Activated naive CD4-positive, alpha-beta T cell (primary cell): ENCODE measurements around the gene MTHFD1L.
"Not testable (repeated sequence)": the region's sequence is repeated elsewhere in the genome, so short reads cannot be mapped to it uniquely, and the experiment has no call there.

Source experiments
- DNase-seq, 4 experiments: peaks; one replicate each; lab custom pipeline; 2025; lab: John Stamatoyannopoulos, UW

The MTHFD1L gene

DNA sequence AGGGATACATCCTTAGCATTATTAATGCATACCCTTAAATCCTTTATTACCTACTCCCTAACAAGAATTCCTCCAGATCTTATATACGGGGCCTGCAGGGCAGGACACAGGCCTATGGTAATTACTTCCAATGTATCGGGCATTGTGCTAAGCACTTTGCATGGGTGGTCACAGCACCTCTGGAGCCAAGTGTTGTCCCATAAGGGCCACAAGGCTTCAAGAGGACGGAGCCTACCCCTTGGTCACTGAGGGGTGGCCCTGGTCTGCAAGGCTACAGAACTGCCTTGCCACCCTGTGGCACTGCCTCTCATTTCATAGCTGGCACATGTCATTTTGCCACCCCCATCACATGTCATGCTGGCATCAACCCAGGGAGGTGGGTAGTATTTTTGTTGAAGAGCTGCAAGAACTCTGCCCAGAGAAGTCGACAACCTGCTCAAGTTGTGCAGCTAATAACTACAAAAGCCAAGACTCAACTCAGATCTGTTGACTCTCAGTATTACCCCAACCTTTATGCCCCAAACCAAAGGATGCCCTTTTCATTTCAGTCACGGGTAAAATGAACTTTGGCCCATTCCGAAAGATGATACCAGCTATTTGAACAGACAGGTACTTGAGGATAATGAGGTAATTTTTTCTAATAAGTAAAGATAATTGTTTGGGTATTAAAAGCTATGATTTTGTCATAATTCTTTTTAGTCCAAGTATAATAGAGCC lies 230.2 kb downstream of the MTHFD1L start:
- no peak for DNase-seq

DNA sequence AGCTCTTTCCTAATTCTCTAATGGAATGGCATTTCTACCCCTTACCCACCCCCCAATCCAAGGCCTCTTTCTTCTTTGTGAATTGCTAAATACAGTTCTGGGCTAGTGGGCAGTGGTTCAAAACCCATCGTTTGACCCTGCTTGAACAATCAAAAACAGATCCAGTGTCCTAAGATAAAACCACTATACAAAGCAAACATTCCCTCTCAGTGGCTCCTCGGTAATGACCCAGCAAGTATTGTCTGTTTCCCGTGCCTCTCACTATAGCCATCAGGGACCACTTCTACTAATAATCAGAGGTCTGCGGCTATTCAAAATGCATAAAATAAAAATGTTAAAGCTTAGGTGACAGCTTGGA lies 230.7 kb downstream of the MTHFD1L start:
- no peak for DNase-seq

DNA sequence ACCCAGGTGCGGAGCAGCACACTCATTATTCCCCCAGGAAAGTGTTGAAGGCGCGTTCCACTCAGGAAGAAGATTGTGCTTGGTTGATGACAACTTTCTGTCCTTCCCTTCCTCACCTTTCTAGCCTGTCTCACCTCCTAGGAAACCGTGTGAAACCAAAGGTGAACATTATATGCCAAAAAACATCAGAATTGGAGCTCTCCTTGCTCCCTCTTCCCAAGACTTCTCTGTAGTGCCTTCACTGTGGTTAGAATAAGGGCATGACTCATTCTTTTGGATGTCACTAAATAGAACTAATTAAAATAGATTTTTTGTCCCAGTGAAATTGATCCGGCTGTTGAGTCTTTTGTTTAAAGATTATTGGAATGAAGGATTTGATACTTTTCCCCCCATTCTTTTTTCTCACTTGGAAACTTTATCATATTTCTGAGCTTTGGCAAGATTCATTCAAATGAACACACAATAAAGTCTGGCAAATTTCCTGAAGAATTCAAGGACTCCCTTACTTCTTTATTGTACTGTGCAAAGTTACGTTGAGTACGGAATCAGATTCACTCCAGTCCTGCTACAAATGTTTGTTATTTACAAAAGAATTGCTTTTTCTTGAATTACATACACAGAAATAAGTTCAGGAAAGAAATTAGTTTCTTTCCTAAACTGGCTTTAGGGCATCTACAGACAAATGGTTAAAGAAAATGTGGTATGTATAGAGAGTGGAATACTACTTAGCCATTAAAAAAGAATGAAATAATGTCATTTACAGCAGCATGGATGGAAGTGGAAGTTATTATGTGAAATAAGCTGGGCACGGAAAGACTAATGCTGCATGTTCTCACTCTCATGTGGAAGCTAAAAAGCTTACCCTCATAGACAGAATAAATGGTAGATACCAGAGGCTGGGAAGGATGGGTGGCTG lies 231.4 kb downstream of the MTHFD1L start:
- no peak for DNase-seq

DNA sequence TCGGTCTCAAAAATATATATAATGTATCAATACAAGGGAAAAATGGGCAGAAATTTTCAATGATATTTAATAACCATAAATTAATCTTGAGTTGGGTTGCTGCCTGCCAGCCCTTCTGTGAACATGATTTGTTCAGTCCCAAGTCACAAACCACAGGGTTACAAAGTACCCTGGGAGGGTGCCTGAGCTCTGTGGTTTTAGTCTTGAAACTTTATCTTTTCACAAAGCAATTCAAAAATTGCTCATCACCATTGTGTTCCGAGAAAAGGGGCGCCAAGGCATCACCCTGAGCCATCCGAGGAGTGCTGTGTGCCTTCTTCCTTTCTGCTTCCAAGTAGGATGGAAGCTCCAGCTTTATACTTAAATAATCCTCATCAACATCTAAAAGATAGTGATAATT lies 232.7 kb downstream of the MTHFD1L start:
- no peak for DNase-seq

DNA sequence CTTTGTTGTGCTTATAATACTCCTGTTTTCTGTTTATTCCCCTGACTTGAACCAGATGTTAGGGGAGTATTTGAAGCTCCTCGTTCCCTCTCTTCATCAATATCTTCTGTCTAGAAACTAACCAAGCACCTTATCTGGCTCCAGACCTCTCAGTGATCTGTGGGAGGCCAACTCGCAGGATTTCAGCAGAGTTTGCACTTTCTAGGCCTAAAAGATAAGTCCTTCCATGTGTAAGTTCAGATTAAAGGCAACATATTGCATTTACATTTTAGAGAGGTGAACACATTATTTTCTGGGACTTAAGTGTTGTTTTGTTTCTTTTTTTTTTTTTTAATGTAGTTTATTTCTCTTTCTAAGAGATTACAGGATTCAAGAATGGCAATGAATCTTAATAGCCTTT lies 234.8 kb downstream of the MTHFD1L start:
- DNase-seq: no peak

DNA sequence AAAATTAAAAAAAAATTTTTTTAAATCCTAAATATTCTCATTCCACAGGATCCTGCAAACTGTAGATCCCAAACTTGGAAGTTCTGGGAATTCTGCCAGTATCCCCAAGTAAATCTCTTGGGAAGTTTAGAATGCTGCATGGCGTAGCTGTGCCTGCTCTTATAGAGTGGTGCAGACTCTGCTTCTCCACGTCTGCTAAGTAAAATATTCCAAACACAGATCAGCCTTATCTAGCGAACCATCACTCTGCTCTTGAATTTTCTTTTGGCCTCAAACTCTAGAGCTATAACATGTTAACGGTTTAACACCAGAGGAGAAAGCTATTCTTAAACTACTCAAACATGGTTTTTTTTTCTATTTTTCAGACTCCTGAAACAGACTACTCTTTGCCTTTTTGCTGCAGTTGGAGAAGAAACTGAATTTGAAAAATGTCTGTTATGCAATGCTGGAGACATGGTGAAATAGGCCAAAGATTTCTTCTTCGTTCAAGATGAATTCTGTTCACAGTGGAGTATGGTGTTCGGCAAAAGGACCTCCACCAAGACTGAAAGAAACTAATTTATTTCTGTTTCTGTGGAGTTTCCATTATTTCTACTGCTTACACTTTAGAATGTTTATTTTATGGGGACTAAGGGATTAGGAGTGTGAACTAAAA lies 235.8 kb downstream of the MTHFD1L start:
- no peak for DNase-seq

DNA sequence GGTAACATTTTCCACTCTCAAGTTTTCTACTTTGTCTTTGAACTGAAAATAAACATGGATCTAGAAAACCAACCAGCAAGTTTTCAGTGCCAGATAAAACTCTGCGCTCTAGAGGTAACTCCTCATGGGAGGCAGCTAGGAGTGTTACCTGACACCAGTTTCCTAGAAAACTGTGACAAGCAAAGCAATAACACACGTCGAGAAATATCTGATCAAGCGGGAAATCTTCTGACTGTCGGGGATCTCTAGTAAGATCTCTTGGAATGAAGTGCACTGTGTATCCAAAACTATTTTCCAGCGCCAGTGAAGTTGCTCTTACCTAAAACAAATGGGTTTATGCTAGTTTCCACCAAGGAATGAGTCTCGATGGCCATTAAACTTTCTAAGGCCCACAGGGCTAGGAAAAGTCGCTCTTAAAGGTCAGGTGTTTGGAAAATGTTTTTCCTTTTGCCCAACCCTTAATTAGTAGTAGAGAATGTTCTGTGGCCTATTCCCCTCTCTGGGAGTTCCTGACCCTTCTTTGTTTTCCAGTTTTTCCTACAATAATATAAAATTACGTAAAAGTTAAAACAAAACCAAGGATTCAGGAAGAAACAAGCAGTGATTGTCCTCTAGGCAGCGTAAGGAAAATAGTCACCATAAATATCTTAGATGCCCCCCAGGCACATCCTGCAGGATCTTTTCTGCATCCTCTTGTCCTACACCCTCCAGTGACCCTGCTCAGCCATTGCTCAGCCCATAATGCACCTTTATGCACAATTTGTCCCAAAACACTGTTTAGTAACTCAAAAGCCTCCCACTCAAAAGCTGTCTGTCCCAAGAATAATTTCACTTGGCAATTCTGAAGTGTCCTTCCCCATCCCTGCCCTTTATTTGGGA lies 236.6 kb downstream of the MTHFD1L start:
- DNase-seq: no peak

DNA sequence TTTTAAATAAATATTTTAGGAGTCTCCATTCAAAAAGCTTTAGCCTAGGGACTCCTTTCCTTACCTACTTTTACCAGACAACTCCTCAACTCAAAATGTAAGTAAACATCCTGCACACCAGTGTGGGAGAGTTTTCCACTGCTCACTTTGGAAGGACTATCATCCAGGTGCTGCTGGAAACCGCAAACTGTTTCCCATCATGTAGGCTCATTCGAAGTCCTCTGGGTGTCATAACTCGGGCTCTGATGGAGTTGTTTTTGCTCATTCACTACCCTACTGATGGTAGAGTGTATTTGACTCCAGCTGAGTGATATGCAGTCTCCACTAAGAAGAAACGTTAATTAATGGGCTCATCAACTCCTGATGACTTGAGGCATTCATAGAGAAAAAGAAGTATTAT lies 237.8 kb downstream of the MTHFD1L start:
- DNase-seq: no peak

DNA sequence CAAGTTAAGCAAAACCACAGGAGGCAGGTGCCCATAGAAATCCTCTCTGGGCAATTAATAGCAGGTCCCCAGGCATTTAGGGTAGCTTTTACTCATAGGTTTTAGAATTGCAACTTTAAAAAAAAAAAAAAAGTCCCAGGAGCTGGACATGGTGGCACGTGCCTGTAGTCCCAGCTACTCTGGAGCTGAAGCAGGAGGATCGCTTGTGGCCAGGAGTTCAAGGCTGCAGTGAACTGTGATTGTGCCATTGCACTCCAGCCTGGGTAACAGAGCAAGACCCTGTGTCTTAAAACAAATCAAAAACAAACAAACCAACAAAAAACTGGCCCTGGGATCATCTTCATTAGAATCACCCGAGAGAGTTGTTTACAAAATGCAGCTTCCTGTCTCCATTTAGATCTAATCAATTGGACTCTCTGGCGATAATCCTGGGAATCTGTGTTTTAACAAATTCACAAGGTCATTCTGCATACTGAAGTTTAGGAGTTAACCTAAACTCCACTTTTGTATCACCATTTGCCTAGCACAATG lies 242.5 kb downstream of the MTHFD1L start:
- no peak for DNase-seq

DNA sequence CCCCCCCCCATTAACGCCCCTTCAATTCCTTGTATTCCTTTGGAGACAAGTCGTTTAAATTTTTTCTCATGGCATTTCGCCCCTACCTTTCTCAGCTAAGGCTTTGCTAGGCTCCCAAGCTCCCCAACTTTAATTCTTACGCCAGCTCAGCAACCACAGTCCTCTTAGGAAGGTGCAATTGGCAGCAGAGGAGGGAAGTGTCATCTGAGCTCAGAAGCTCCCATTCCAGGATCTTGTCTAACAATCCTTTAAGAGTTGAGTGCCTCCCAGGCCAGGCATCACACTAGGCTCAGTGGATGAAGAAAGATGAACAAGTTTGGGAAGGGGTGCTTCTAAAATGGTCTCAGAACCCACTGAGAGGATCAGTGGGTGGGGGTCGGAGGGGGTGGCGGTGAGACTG lies 243.0 kb downstream of the MTHFD1L start:
- DNase-seq: no peak

DNA sequence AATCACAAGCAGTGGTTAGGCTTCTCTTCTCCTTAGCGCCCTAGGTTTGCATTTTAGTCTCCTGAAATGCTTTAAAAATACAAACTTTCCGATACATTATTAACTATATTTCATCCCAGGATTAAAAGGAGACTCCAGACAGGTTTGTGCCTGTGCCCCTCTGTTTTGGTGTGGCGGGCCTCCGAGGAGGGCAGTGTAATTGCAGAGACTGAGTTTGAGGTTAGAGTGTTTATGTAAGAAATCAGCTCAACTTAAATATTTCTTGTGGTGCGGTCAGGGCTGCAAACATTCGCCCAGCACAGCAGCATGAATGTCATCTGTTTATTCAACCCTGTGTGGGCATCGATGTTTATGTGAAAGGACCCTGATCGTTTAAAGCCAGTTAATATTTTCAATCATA lies 243.9 kb downstream of the MTHFD1L start:
- no peak for DNase-seq

DNA sequence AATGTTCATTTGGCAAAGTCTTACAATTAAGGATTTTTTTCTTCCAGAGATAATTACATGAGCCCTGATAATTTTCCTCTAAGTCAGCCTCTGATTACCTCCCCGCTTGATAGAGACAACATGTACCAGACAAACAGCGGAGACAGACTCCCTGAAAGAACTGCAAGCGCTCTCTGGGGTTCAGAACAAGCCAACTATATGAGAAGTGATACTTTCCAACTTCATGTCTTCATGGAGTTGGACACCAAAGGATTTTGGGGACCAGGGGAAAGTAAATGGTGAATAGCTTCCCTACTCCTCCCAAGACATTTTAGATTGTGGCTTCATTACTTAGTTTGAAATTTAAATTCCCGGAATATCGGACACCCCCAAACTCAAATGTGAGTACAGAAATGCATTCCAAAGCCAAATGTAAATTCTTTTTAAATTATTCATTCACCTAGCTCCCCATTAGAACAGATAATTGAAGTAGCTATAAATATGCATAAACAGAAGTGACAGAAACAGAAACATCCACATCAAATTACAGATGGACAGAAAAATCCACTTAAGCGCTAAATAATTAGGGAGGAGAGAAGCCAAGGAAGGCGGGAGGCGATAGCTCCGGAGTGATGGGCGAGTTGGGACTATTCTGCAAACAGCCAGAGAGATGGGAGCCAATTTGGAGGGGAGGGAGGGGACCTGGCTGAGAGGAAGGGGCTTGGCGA lies 244.5 kb downstream of the MTHFD1L start:
- DNase-seq: no peak

DNA sequence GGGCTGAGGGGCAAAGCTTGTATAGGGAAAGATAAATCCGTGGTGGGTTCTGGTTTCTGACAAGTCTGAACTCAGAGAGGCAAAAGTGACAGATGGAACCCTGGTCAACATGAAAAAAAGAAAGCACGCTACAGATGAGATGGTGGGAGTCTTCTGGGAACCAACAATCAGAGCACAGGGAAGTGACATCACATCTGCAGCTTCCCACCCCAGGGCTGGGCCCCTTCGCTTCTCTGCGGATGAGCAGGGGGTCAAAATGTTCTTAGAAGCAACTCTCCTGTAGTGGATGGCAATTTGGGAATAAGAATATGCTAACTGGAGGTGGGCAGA lies 245.0 kb downstream of the MTHFD1L start:
- no peak for DNase-seq

DNA sequence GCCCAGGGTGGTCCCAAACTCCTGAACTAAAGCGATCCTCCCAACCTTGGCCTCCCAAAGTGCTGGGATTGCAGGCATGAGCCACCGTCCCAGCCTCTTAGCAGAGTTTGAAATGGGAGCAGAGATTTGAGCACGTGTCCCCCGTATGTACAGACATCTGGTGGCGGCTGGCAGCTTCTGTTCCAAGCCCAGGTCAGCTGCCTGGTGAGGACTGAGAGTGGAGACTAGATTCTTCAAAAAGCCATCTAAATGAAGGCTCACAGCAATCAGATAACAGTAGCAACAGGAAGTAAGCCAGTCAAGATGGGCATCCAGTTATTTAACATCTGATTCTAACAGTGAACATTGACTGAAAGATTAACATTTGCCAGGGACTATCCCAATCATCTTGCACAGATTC lies 246.2 kb downstream of the MTHFD1L start:
- no peak for DNase-seq

DNA sequence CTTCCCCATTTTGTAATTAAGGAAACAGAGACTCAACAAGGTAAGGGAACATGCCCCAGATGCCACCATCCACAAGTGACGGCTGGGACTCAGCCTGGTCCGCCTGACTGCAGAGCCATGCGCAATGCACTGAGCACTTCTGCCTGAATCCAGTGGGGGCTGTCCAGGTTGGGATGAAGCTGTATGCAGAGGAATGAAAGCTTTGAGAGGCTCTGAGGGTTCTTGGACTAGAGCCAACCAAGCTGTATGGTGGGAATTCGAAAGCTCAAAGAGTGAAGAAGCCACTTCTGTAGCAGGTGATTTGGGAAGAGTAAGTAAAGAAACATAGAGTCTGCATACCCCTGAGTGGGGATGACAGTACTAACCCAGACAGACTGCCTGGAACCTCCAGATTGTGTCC lies 246.6 kb downstream of the MTHFD1L start:
- DNase-seq: no peak

DNA sequence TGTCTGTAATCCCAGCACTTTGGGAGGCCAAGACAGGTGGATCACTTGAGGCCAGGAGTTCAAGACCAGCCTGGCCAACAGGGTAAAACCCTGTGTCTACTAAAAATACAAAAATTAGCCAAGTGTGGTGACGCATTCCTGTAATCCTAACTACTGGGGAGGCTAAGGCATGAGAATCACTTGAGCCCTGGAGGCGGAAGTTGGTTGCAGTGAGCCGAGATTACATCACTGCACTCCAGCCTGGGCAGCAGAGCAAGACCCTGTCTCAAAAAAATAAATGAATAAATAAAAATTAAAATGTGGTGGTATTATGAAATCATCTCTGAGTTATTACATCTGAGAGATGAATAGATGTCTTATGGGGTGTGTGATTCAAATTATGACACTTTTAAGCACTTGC lies 247.4 kb downstream of the MTHFD1L start:
- DNase-seq: not testable (repeated sequence)

DNA sequence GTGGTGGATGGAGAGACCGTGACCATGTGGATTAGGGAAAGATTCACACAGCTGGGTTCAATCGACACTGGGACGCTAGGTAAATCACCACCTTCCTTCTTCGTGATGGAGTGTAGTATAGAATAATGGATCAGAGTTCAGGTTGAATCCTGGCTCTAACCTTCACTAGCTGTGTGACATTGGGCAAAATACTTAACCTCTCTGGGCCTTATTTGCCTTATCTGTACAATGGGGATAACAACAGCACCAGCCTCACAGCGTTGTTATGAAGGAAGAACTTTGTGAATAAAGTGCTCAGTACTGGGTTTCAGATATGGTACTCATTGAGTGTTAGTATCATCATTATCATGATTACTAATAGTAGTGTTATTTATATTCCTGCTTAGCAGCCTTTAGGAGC lies 248.1 kb downstream of the MTHFD1L start:
- DNase-seq: no peak

DNA sequence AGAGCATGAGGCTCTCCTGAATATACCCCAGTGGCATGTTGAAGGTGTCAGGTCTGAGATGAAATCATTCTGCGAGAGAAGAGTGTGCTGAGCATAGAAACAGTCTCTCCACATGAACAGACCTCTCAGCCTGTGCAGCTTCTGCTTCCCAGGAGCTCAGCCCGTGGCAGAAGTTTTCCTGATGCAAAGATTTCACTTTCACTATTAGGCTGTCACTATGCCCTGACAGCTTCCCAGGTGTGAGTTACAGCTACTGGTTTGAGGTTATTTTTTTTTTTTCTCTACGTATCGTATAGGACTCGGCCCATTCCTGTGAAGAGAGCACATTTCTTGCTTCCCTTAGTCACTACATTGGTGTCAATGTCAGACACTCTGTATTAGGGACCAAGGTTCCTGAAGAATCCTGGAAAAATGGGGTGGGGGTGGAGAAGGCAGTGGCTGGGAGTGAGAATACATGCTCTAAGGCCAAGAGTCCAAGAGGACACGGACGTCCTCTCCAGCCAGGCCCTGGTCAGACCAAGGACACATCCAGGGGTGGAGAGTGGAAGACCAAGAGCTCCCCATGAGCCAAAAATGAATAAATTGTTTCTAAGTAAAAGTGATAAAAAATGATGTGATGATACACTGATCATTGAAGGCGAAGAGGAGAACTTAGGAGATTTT lies 253.1 kb downstream of the MTHFD1L start:
- no peak for DNase-seq

DNA sequence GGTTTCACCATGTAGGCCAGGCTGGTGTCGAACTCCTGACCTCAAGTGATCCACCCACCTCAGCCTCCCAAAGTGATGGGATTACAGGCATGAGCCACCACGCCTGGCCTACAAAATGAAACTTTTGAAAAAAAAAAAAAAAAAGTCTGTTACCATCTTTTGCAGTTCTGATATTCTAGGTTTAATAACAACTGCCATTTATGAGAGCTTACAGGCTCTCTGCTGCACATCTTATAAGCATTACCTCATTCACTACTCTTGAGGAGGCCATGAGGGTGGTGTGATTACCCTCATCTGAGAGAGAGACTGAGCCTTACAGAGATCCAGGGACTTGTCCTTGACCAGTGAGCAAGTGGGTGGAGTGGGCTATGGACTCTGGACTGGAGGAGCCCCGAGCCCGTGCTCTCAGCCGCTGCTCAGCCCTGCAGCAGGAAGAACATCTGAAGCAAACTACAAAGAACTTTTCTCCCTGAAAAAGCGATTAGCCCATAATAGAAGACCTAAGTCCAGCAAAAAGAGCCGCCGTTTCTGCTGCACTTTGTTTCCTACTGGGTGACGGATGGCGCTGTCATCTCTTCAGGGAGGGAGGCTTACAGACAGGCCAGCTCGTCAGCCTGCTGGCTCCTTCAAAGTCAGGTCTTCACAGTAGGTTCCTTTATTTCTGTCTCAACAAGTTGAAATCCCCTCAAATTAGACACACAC lies 254.5 kb downstream of the MTHFD1L start:
- DNase-seq: no peak

DNA sequence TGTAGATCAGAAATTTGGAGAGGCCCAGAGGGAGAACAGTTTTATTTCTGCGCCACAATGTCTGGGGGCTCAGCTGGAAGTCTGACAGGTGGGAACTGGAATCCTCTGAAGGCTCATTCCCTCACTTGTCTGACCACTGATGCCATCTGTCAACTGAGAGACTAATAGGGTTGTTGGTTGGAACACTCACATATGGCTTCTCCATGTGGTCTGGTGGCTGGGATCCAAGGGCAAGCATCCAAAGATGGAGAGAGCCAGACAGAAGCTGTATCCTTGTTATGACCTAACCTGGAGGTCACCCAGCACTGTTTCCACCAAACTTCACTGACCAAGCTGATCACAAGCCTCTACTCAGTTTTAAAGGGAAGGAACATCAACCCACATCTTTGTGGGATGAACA lies 256.4 kb downstream of the MTHFD1L start:
- DNase-seq: no peak
